Measurements from ENCODE around the gene EXOC6B. TPM values are rescaled to one million over a fixed set of nuclear protein-coding genes. Genes with fewer than 3 reads are reported as not detected.
"Not testable (repeated sequence)": the region's sequence is repeated elsewhere in the genome, so short reads cannot be mapped to it uniquely, and the experiment has no call there.

EXOC6B gene
- total and polyA plus RNA-seq, 2 of the 8 experiments (the other 6 are each of a cell fraction or from before 2014, with no cell fraction given): 13.5 to 33.0 TPM

GRCh38 chr2:72555363-72555762 is 270.5 kb downstream of the EXOC6B start:
- H2BK15ac ChIP-seq (ENCODE audit: low read length); H2AK5ac ChIP-seq (ENCODE audit: low read depth, low read length); POLR2A ChIA-PET (ENCODE audit: partially characterized antibody); H3K23me2 ChIP-seq (ENCODE audit: low read depth, low read length); H4K8ac ChIP-seq (ENCODE audit: extremely low read depth, insufficient read depth, low read length); CTCF ChIA-PET (ENCODE audit: partially characterized antibody); H3K4me1 ChIP-seq (replicated peaks in 1 of 4; ENCODE audit: control insufficient read depth in 3 of 4, insufficient read depth in 4 of 4, low read length in 3 of 4); H3K79me1 ChIP-seq (ENCODE audit: low read depth, low read length); H3K56ac ChIP-seq (replicated peaks; ENCODE audit: insufficient read length, low read depth, low read length); H3K27ac ChIP-seq (ENCODE audit: low read depth, low read length); FAIRE-seq; H3K23ac ChIP-seq (ENCODE audit: insufficient read length); H3K9ac ChIP-seq (replicated peaks in 1 of 4; ENCODE audit: extremely low read depth in 1 of 4, low read depth in 3 of 4, low read length in 3 of 4); H3K14ac ChIP-seq (ENCODE audit: insufficient read length); H2BK120ac ChIP-seq (replicated peaks; ENCODE audit: low read depth, low read length); H3K79me2 ChIP-seq (ENCODE audit: control insufficient read depth in 1 of 2, insufficient read depth in 2 of 2, low read length in 2 of 2); H3K4me3 ChIP-seq (ENCODE audit: extremely low read depth in 1 of 4, insufficient read depth in 2 of 4, low read depth in 3 of 4, low read length in 4 of 4); H2BK5ac ChIP-seq (ENCODE audit: low read depth, low read length); H3K18ac ChIP-seq (ENCODE audit: extremely low read depth, low read length); H3K27me3 ChIP-seq (replicated peaks in 1 of 4; ENCODE audit: control insufficient read depth in 3 of 4, extremely low read depth in 1 of 4, insufficient read depth in 3 of 4, low read length in 3 of 4); H3K36me3 ChIP-seq (ENCODE audit: control insufficient read depth in 2 of 4, insufficient read depth in 4 of 4, low read length in 3 of 4); H4K91ac ChIP-seq (replicated peaks; ENCODE audit: insufficient read length, low read length); H2BK20ac ChIP-seq (ENCODE audit: low read length); H3K9me3 ChIP-seq (ENCODE audit: insufficient read depth in 2 of 2, low read depth in 1 of 2, low read length in 1 of 2); H3K4me2 ChIP-seq (ENCODE audit: insufficient read depth in 1 of 2, low read depth in 2 of 2, low read length in 2 of 2); DNase-seq (ENCODE audit: low read depth in 1 of 2, low spot score in 2 of 2); H4K5ac ChIP-seq (ENCODE audit: insufficient read length, low read depth, low read length); H3K4ac ChIP-seq (replicated peaks; ENCODE audit: insufficient read length, low read depth, low read length); H2BK12ac ChIP-seq (ENCODE audit: low read depth, low read length); H4K20me1 ChIP-seq (replicated peaks in 1 of 2; ENCODE audit: control insufficient read depth in 1 of 2, insufficient read depth in 2 of 2, low read length in 2 of 2); H2AFZ ChIP-seq (ENCODE audit: low read length): not testable (repeated sequence)
- 94% methylated on average over 1 of the region's 1 CpG; no CpG with 5 or more reads in 1 of the 2 experiments for WGBS, 2 experiments (ENCODE audit: extremely low coverage in 1 of 2, insufficient coverage in 1 of 2, insufficient read length in 1 of 2, insufficient replicate concordance in 2 of 2, low coverage in 1 of 2, low lambda C conversion rate in 2 of 2, missing lambda C conversion rate in 1 of 2)

DNA sequence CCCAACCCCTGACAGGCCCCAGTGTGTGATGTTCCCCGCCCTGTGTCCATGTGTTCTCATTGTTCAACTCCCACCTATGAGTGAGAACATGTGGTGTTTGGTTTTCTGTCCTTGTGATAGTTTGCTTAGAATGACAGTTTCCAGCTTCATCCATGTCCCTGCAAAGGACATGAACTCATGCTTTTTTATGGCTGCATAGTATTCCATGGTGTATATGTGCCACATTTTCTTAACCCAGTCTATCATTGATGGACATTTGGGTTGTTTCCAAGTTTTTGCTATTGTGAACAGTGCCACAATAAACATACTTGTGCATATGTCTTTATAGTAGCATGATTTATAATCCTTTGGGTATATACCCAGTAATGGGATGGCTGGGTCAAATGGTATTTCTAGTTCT is 270.9 kb downstream of the EXOC6B start:
- H3K23me2 ChIP-seq (ENCODE audit: low read depth, low read length); CTCF ChIA-PET (ENCODE audit: partially characterized antibody); FAIRE-seq; H3K27ac ChIP-seq (ENCODE audit: low read depth, low read length); DNase-seq (ENCODE audit: low read depth in 1 of 2, low spot score in 2 of 2); H3K4me1 ChIP-seq (replicated peaks in 1 of 4; ENCODE audit: control insufficient read depth in 3 of 4, insufficient read depth in 4 of 4, low read length in 3 of 4); H3K9ac ChIP-seq (replicated peaks in 1 of 4; ENCODE audit: extremely low read depth in 1 of 4, low read depth in 3 of 4, low read length in 3 of 4); H3K79me1 ChIP-seq (ENCODE audit: low read depth, low read length); H2BK12ac ChIP-seq (ENCODE audit: low read depth, low read length); H2AFZ ChIP-seq (ENCODE audit: low read length); H3K18ac ChIP-seq (ENCODE audit: extremely low read depth, low read length); H2BK15ac ChIP-seq (ENCODE audit: low read length); H2AK5ac ChIP-seq (ENCODE audit: low read depth, low read length); H3K79me2 ChIP-seq (ENCODE audit: control insufficient read depth in 1 of 2, insufficient read depth in 2 of 2, low read length in 2 of 2); H4K8ac ChIP-seq (ENCODE audit: extremely low read depth, insufficient read depth, low read length); H3K27me3 ChIP-seq (replicated peaks in 1 of 4; ENCODE audit: control insufficient read depth in 3 of 4, extremely low read depth in 1 of 4, insufficient read depth in 3 of 4, low read length in 3 of 4); POLR2A ChIA-PET (ENCODE audit: partially characterized antibody); H3K36me3 ChIP-seq (ENCODE audit: control insufficient read depth in 2 of 4, insufficient read depth in 4 of 4, low read length in 3 of 4); H2BK5ac ChIP-seq (ENCODE audit: low read depth, low read length); H2BK20ac ChIP-seq (ENCODE audit: low read length); H2BK120ac ChIP-seq (replicated peaks; ENCODE audit: low read depth, low read length); H3K4me3 ChIP-seq (ENCODE audit: extremely low read depth in 1 of 4, insufficient read depth in 2 of 4, low read depth in 3 of 4, low read length in 4 of 4); H3K14ac ChIP-seq (ENCODE audit: insufficient read length); H3K4ac ChIP-seq (replicated peaks; ENCODE audit: insufficient read length, low read depth, low read length); H3K4me2 ChIP-seq (ENCODE audit: insufficient read depth in 1 of 2, low read depth in 2 of 2, low read length in 2 of 2); H3K23ac ChIP-seq (ENCODE audit: insufficient read length); H4K20me1 ChIP-seq (replicated peaks in 1 of 2; ENCODE audit: control insufficient read depth in 1 of 2, insufficient read depth in 2 of 2, low read length in 2 of 2); H4K91ac ChIP-seq (replicated peaks; ENCODE audit: insufficient read length, low read length); H3K9me3 ChIP-seq (ENCODE audit: insufficient read depth in 2 of 2, low read depth in 1 of 2, low read length in 1 of 2); H4K5ac ChIP-seq (ENCODE audit: insufficient read length, low read depth, low read length); H3K56ac ChIP-seq (replicated peaks; ENCODE audit: insufficient read length, low read depth, low read length): not testable (repeated sequence)
- WGBS, 2 experiments (ENCODE audit: extremely low coverage in 1 of 2, insufficient coverage in 1 of 2, insufficient read length in 1 of 2, insufficient replicate concordance in 2 of 2, low coverage in 1 of 2, low lambda C conversion rate in 2 of 2, missing lambda C conversion rate in 1 of 2): 88% methylated on average over 1 of the region's 1 CpG; no CpG with 5 or more reads in 1 of the 2 experiments
